H1 (cell line): ENCODE results near the gene EFCAB6. TPM values are rescaled to one million over a fixed set of nuclear protein-coding genes. Genes with fewer than 3 reads are reported as not detected.

ENCODE experiments used
- CBX8 ChIP-seq: fragments of 300-800, 300-1000 bp; sonication (generic); IDR thresholded peaks from 2 replicates; pipeline ENCODE4 v1.7.1; 2016; ENCODE audit warnings: low read depth, low read length, borderline replicate concordance
- CHD2 ChIP-seq: IDR thresholded peaks from 2 replicates; pipeline ENCODE4 v1.6.1; 2012; ENCODE audit warnings: low read length, improper control_type of control experiment
- HDAC6 ChIP-seq: IDR thresholded peaks from one replicate; pipeline ENCODE4 v1.7.1; 2012; ENCODE audit warnings: low read depth, mild to moderate bottlenecking, inconsistent platforms, low read length, moderate library complexity
- KDM5A ChIP-seq: fragments of 200-600 bp; IDR thresholded peaks from 2 replicates; pipeline ENCODE4 v1.7.1; 2012; ENCODE audit warnings: mild to moderate bottlenecking, low read length, inconsistent platforms, mixed read lengths
- NRF1 ChIP-seq: IDR thresholded peaks from 2 replicates; pipeline ENCODE4 v1.6.1; 2011; ENCODE audit warnings: mild to moderate bottlenecking, low read depth, low read length, improper control_type of control experiment
- POU5F1 ChIP-seq: IDR thresholded peaks from 2 replicates; pipeline ENCODE4 v1.6.1; 2011; ENCODE audit warnings: low read depth, mild to moderate bottlenecking, low read length, moderate library complexity
- TBP ChIP-seq: IDR thresholded peaks from 2 replicates; pipeline ENCODE4 v1.6.1; 2011; ENCODE audit warnings: low read depth, low read length, improper control_type of control experiment
- polyA plus RNA-seq, 7 experiments: library from polyadenylated mRNA; depleted of rRNA in 3 of 7; stranded (reverse) in 5 of 7; unstranded in 2 of 7; fragments of >200 nt in 5 of 7; fragments of 200-250 nt in 2 of 7; gene quantifications; 1 replicate in 5 of 7; 2 replicates in 1 of 7; 4 replicates in 1 of 7; pipeline versions ENCODE4 v1.2.1 to v1.2.3, GENCODE V29; 2011 to 2013; ENCODE audit warnings: missing spikeins in 2 of 7, mixed read lengths in 2 of 7
- total RNA-seq: library from RNA; stranded (reverse); fragmentation: NEBNext Ultra II Directional; extraction: Animal tissue kit (Norgen Biotek cat#: 25700); gene quantifications from 2 replicates; pipeline ENCODE4 v1.2.1, GENCODE V29; 2021
- TF ChIP-seq, protein P1 (sequence below), 3 experiments: IDR thresholded peaks; 1 replicate in 2 of 3; 2 replicates in 1 of 3; pipeline versions ENCODE4 v1.5.1 to v1.6.1; 2011; ENCODE audit warnings: low read length in 3 of 3, mild to moderate bottlenecking in 3 of 3, inconsistent platforms in 2 of 3, low read depth in 1 of 3, moderate library complexity in 1 of 3; ENCODE audit not compliant: insufficient read depth in 1 of 3; ENCODE audit errors: control extremely low read depth in 1 of 3
- TF ChIP-seq, protein P2 (sequence below): IDR thresholded peaks from 2 replicates; pipeline ENCODE4 v1.6.1; 2012; ENCODE audit warnings: inconsistent platforms

Gene EFCAB6
- total and polyA plus RNA-seq, 2 of the 8 experiments (the other 6 are each of a cell fraction or from before 2014, with no cell fraction given) = 0.32 to 1.7 TPM

DNA sequence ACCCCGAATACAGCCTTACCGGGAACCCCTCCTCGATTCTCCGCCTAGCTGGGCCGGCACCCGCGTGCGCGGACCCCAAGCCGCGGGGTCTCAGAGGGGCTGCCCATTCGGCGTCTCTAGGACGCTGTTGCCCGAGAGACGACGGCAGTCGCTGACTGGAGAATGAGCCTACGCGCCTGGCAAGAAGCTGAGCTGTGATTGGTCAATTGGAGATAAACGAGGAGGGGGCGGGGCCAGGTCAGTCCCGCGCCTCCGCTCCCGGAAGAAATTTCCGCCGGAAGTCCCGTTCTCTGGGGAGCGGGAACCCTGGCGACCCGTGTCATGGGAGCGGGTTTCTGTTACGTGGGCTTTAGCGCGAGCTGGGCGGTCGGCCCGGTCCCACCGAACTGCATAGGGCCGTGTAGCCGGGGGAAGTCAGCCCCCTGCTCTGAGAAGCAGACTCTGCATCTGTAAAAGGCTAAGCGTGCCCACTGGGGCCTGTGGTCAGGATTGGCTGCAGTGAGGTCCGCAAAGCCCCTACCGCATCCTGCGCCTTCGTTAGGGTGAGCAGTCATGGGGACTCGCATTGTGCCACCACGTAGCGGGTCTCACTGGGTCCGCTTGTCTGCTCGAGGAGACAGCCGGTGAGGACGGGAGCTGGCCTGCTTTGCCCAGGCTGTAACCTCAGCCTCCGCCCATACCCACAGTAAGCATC is at the start of gene EFCAB6 (continued):
- TF ChIP-seq KDM5A (no peak), TBP (0 out of 2 replicates have a peak, but pooled peaks have one; percentile 46), POU5F1 (no peak), HDAC6 (no peak), CHD2 (peak; percentile 89), CBX8 (no peak), NRF1 (no peak)
- TF ChIP-seq, protein P1, sequence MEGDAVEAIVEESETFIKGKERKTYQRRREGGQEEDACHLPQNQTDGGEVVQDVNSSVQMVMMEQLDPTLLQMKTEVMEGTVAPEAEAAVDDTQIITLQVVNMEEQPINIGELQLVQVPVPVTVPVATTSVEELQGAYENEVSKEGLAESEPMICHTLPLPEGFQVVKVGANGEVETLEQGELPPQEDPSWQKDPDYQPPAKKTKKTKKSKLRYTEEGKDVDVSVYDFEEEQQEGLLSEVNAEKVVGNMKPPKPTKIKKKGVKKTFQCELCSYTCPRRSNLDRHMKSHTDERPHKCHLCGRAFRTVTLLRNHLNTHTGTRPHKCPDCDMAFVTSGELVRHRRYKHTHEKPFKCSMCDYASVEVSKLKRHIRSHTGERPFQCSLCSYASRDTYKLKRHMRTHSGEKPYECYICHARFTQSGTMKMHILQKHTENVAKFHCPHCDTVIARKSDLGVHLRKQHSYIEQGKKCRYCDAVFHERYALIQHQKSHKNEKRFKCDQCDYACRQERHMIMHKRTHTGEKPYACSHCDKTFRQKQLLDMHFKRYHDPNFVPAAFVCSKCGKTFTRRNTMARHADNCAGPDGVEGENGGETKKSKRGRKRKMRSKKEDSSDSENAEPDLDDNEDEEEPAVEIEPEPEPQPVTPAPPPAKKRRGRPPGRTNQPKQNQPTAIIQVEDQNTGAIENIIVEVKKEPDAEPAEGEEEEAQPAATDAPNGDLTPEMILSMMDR (IDR thresholded peaks at IDR 0.05; ENCODE audit: control extremely low read depth in 1 of 3, insufficient read depth in 1 of 3, low read depth in 1 of 3, low read length in 3 of 3) = no peak
- TF ChIP-seq, protein P2, sequence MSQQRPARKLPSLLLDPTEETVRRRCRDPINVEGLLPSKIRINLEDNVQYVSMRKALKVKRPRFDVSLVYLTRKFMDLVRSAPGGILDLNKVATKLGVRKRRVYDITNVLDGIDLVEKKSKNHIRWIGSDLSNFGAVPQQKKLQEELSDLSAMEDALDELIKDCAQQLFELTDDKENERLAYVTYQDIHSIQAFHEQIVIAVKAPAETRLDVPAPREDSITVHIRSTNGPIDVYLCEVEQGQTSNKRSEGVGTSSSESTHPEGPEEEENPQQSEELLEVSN = peak; percentile 100
